DLD1 (cell line): ENCODE measurements around the gene SLC6A15.

Experiments
- in situ Hi-C: cut with HindIII; loops from 2 replicates; pipeline ENCODE4 v1.10.0; 2017; ENCODE audit warnings: low sequenced_read_pairs

The SLC6A15 gene

DNA sequence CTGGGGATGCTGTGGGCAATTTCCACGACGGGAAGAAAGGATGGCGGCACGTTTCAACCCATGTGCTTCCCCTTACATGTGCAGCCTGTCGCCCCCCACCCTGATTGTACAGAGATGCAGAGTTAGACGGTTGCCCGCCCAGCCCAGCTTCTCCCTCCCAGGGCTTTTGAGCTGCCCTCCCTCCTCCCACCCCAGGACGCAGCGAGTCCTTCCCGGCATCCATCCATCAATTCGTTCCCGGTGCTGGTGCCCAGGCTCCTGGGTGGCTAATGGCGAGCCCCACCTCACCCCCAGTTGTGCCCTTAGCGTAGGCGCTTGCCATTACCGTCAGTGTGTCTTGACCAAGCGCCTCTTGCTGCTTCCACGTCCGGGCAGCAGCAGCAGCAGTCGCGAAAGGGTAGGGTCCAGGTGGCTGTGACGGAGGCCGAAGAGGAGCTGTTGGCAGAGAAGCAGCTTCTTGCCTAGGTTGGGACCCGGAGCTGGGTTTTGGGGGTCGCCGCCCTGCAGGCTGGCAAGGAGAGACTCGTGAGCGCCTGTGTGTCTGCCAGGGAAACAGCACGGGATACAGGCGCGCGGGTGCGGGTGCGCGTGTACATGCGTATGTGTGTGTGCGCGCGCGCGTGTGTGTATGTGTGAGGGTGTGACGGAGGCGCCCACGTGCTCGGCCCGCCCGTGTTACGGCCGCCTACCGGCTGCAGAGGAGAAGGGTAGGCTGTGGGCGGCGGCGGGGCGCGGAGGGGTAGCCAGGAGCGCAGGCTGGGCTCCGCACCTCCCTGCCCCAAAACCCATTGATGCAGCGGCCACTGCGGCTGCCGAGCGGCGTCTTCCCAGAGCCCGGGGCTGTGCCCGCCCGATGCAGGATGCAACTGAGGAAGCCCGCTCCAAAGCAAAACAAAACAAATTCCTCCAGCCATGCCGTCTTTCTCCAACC lies at the start of gene SLC6A15:
SLC6A15 (minus strand) TSS at position 602 of the 931 bp plus-strand sequence. CDS start 20,679 bp downstream, outside the sequence.
- in situ Hi-C loops = no loop called here

DNA sequence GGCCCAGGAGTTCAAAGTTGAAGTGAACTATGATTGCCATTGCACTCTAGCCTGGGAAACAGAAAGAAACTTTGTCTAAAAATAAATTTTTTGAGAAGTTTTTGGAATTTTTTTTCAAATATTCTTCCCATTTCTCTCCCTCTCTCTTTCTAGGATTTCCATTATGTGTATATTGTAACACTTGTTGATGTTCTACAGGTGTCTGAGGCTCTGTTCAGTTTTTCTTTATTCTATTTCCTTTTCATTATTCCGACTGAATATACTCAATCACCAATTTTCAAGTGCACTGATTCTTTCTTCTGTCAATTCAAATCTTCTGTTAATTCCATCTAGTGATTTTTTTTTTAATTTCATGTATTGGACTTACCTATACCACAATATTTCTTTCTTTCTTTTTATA lies 48.3 kb upstream of the SLC6A15 start:
- in situ Hi-C loops = no loop called here

GRCh38 chr12:84955298-84955697 lies 42.7 kb upstream of the SLC6A15 start:
- in situ Hi-C loops = no loop called here

- in situ Hi-C loops = no loop called here
These were observed 41.8 kb upstream of the SLC6A15 start for GRCh38 chr12:84954415-84954814.

GRCh38 chr12:84950971-84951546 lies 38.5 kb upstream of the SLC6A15 start:
- in situ Hi-C loops = no loop called here

DNA sequence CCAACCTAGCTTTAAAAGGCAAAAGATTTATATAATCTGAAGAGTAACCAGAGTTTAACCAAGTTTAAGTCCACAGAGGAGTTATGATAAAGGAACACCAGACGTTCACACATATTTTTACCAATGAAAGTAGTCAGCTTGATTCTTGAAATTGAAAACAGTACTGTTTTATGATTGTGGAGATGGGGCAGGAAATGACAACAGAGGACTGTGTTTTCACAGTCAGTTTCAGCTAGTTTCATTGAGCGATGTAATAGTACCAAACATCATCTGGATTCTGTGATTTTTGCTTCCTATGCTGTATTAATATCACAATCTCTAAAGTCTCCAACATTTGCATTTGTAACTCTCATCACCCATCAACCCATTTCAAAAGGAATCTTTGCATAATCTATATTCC lies 34.2 kb upstream of the SLC6A15 start:
- in situ Hi-C loops = no loop called here

GRCh38 chr12:84937415-84937814 lies 24.8 kb upstream of the SLC6A15 start:
- in situ Hi-C loops = no loop called here

GRCh38 chr12:84929501-84929900 lies 16.9 kb upstream of the SLC6A15 start:
- in situ Hi-C loops = no loop called here

GRCh38 chr12:84924981-84925380 lies 12.4 kb upstream of the SLC6A15 start:
- in situ Hi-C loops = no loop called here

GRCh38 chr12:84922693-84923092 lies 10.1 kb upstream of the SLC6A15 start:
- in situ Hi-C loops = no loop called here

- in situ Hi-C loops = no loop called here
These were observed 7.7 kb upstream of the SLC6A15 start for GRCh38 chr12:84920331-84920730.

- in situ Hi-C loops = no loop called here
These were observed 6.7 kb upstream of the SLC6A15 start for GRCh38 chr12:84919271-84919670.

- in situ Hi-C loops = no loop called here
These were observed 523 bp upstream of the SLC6A15 start for GRCh38 chr12:84913129-84913515.

GRCh38 chr12:84911271-84912197 lies 1.1 kb downstream of the SLC6A15 start:
- in situ Hi-C loops = no loop called here

- in situ Hi-C loops = no loop called here
These were observed 1.9 kb downstream of the SLC6A15 start for GRCh38 chr12:84910549-84911241.

- in situ Hi-C loops = no loop called here
These were observed 8.5 kb downstream of the SLC6A15 start for GRCh38 chr12:84904051-84904450.

DNA sequence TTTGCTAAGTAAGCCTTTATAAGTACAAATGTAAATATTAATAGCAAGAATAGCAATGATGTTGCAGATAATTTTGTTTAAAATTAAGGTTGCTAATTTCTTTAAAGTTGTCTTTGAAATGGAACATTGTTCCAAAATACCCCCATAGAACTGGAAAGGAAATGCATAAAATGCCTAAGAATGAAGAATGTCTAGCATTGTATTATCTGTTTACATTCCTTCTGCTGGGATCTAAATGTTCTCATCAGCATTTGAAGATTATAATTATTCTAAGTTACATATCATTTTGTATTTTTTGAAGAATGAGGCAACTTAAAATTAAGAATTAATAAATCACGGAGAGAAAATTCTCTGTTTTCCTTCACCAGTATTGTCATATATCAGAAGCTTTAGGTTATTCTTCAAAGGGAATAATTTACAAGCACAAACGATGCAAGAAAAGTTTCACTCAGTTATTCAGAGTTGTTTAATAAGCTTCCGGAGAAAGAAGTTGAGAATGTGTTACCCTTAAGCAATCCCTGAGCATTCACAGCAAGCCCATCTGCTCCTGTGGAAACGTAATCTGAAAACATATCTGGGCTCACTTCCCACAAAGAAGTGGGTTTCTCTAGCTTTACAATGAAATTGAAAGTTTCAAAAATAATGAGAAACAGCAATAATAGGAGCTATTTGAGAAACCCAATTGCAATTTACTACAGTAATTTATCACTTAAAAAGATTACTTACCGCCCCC lies 21.3 kb downstream of the SLC6A15 start:
- in situ Hi-C loops = no loop called here

GRCh38 chr12:84889818-84890217 lies 22.8 kb downstream of the SLC6A15 start:
- in situ Hi-C loops = no loop called here

- in situ Hi-C loops = no loop called here
These were observed 23.7 kb downstream of the SLC6A15 start for GRCh38 chr12:84888861-84889260.

DNA sequence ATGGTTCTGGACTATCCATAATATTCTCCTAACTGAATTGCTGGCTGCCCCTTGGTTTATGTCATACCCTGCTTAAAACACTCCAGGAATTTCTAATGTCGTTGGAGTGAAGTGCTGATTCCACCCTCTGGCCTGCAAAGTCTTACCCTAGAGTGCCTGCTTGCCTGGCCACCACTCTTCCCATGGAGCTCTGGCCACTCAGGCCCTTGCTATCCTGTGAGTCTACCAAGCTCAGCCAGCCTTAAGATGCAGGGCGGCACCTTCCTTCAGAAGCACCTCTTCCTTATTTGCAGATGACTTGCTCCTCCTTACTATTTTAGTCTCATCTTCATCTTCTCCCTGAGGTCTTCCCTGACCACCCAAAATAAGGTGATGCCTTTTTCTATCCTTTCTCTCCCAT lies 35.3 kb downstream of the SLC6A15 start:
- in situ Hi-C loops = no loop called here
